BJ (cell line): ENCODE measurements around the gene SLC22A6. TPM values are rescaled to one million over a fixed set of nuclear protein-coding genes. Genes with fewer than 3 reads are reported as not detected.
"Not testable (repeated sequence)": the region's sequence is repeated elsewhere in the genome, so short reads cannot be mapped to it uniquely, and the experiment has no call there.

Experiments
- CTCF ChIA-PET: fragments of 350-600 bp; formaldehyde crosslinking; extraction: SDS; loops from one replicate; lab custom pipeline; 2021; ENCODE audit warnings: antibody characterized with exemption, inconsistent platforms; lab: Yijun Ruan, JAX
- POLR2A ChIA-PET: fragments of 300-600 bp; sonication (Branson Sonifier 250); formaldehyde crosslinking; extraction: SDS; loops from one replicate; lab custom pipeline; 2021; ENCODE audit warnings: antibody characterized with exemption; lab: Charles Lee
- DNase-seq: peaks from one replicate; pipeline ENCODE4 v3.0.0-alpha.2; 2011; ENCODE audit warnings: low read depth
- H3K27me3 ChIP-seq: 2 replicates; pipeline ENCODE4 v1.6.0; 2011; ENCODE audit warnings: low read length; ENCODE audit not compliant: control insufficient read depth, insufficient read depth
- H3K36me3 ChIP-seq: 2 replicates; pipeline ENCODE4 v1.5.1; 2011; ENCODE audit warnings: low read length; ENCODE audit not compliant: control insufficient read depth, insufficient read depth
- H3K4me3 ChIP-seq: 2 replicates; pipeline ENCODE4 v1.5.1; 2011; ENCODE audit warnings: low read depth, mild to moderate bottlenecking, control low read depth, low read length
- polyA plus RNA-seq: library from polyadenylated mRNA; depleted of rRNA; stranded (reverse); fragments of >200 nt; gene quantifications from 2 replicates; pipeline ENCODE4 v1.2.3, GENCODE V29; 2011
- TF ChIP-seq, protein P1 (sequence below): IDR thresholded peaks from 2 replicates; pipeline ENCODE4 v1.5.1; 2011; ENCODE audit warnings: low read depth, mild to moderate bottlenecking, control low read depth, inconsistent platforms, low read length, moderate library complexity; ENCODE audit not compliant: insufficient read depth

SLC22A6 gene
- polyA plus RNA-seq, 1 experiment: not detected

DNA sequence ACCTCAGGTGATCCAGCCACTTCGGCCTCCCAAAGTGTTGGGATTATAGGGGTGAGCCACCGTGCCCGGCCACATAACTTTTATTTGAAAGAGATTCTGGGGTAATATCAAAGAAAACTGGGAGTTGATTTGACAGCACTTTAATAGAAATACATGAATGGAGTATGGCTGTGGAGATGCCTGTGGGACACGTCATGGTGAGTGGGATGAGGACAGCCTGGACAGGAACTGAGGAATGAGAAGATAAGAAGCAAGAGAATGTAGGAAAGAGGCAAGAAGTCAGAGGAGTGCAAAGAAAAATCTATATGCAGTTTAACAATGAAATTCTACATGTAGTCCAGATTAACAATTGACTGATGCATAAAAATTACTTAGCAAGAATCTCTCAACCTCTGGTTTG lies 31.0 kb downstream of the SLC22A6 start:
- H3K4me3 ChIP-seq: no peak overlapping the region
- peaks cover 1% of the 10 kb centered on the region for H3K27me3 ChIP-seq
- TF ChIP-seq, protein P1, sequence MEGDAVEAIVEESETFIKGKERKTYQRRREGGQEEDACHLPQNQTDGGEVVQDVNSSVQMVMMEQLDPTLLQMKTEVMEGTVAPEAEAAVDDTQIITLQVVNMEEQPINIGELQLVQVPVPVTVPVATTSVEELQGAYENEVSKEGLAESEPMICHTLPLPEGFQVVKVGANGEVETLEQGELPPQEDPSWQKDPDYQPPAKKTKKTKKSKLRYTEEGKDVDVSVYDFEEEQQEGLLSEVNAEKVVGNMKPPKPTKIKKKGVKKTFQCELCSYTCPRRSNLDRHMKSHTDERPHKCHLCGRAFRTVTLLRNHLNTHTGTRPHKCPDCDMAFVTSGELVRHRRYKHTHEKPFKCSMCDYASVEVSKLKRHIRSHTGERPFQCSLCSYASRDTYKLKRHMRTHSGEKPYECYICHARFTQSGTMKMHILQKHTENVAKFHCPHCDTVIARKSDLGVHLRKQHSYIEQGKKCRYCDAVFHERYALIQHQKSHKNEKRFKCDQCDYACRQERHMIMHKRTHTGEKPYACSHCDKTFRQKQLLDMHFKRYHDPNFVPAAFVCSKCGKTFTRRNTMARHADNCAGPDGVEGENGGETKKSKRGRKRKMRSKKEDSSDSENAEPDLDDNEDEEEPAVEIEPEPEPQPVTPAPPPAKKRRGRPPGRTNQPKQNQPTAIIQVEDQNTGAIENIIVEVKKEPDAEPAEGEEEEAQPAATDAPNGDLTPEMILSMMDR: no peak
- ChIA-PET CTCF (no interaction called here), POLR2A (no interaction called here)
- DNase-seq: no peak
- no peaks in the 10 kb centered on the region for H3K36me3 ChIP-seq

DNA sequence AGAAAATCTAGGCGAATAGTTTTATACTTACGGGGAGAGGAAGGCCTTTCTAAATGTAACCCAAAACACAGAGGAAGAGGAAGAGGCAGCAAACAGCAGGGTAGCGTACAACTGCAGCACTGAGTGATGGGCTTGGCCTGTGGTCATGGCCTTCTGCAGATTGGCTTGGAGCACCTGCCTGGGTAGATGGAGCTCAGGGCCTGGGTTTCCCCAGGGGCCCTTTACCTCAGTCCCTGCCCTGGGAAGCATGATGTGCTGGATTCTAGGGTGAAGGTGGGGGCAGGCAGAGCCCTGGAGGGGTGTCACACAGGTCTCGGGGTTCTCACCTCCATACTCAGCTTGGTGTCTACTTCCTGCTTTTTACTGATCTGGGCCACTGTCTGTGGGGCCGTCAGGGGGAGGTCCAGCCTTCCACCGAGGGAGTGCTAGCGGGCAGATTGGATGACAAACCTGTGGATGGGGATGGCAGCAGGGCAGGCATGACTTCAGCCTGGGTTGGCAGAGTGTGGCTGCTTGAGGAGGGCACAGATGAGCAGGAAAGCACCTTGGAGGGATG lies 35.9 kb downstream of the SLC22A6 start:
- no peak for DNase-seq
- TF ChIP-seq, protein P1: no peak
- Histone ChIP-seq H3K27me3 (0 out of 2 replicates have a peak, but pooled peaks cover 1% of the 10 kb centered on the region), H3K36me3 (no peaks in the 10 kb centered on the region), H3K4me3 (no peak overlapping the region)
- ChIA-PET CTCF (no interaction called here), POLR2A (no interaction called here)

DNA sequence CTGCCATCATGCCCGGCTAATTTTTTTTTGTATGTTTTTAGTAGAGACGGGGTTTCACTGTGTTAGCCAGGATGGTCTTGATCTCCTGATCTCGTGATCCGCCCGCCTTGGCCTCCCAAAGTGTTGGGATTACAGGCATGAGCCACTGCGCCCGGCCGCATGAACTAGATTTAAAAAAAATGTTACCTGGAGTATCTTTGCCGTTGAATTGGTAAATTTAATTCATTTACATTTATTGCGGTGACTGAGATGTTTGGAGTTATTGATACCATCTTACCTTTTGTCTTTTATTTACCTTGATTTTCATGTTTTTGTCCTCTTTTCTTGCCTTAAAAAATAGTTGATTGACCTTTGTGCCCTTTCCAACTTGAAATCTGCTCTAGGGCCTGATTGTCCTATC lies 39.2 kb downstream of the SLC22A6 start:
- DNase-seq, H3K27me3 ChIP-seq, H3K36me3 ChIP-seq, POLR2A ChIA-PET, H3K4me3 ChIP-seq: not testable (repeated sequence)
- CTCF ChIA-PET: interaction anchor here (0.6 kb wide), 2 partner anchors 10 to 429 kb away, joined by 3 to 4 read pairs; no protein-coding TSS in a partner anchor

DNA sequence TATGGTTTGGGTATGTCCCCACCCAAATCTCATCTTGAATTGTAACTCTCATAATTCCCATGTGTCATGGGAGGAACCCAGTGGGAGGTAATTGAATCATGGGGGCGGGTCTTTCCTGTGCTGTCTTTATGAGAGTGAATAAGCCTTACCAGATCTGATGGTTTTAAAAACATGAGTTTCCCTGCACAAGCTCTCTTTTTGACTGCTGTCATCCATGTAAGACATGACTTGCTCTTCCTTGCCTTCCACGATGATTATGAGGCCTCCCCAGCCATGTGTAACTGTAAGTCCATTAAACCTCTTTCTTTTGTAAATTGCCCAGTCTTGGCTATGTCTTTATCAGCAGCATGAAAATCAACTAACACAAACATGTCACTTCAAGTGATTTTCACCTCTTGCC lies 47.2 kb downstream of the SLC22A6 start:
- H3K4me3 ChIP-seq, POLR2A ChIA-PET, CTCF ChIA-PET, DNase-seq, H3K36me3 ChIP-seq, H3K27me3 ChIP-seq: not testable (repeated sequence)

DNA sequence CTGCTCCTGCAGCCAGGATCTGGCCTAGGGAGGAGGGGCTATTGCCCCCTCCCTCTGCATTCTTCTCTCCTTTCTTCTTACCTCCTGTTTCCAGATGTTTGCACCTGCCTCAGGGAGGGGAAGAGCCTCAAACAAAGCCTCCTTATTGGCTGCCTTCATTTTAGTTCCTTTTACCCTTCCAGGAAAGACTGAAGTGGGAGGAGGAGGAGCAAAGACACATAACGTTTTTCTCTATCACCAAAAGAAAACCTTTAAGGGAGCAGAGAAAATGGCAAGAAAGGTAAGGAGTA lies 50.3 kb downstream of the SLC22A6 start:
- DNase-seq: no peak
- Histone ChIP-seq H3K27me3 (no peaks in the 10 kb centered on the region; the same call in 1 of the 2 replicates), H3K4me3 (no peak overlapping the region), H3K36me3 (no peaks in the 10 kb centered on the region)
- POLR2A ChIA-PET: no interaction called here
- TF ChIP-seq, protein P1: no peak
- CTCF ChIA-PET: no interaction called here

DNA sequence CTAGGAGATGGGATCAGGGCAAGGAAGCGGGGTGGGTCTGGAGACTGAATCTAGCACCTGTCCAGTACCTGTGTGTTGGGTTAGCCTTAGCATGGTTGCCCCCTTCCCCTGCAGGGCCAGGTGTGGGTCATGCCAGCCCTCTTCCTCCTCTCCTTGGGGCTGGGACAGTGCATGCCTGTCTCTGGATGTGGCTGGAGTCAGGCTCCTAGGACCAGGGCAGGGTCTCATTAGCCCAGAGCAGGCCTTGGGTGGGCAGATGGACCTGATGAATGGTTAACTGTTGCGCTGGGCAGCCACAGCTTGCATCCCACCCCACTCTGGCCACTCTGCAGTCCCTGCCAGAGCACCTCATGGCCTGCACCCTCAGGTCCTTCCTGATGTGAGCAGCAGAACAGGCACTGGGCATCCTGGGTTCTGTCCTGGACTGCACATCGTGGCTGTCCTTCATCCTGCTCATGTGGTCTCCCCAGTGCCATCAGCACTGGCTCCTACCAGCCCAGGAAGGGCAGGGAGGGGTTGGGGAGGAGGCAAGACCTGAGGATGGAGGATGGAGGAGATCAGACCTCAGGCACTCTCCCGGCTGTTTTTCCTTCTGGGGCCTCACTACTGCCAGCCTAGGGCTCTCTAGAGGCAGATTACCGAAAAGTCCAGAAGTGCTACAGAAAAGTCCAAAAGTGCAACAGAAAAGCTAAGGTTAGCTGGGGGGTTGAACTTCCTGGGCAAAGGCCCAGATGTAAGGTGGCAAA lies 50.8 kb downstream of the SLC22A6 start:
- ChIA-PET POLR2A (no interaction called here), CTCF (no interaction called here)
- DNase-seq: no peak
- H3K36me3 ChIP-seq: no peaks in the 10 kb centered on the region
- no peak overlapping the region for H3K4me3 ChIP-seq
- no peaks in the 10 kb centered on the region; the same call in 1 of the 2 replicates for H3K27me3 ChIP-seq
- TF ChIP-seq, protein P1: no peak
